KMS-11 (cell line): ENCODE measurements around the gene VCAN.

ENCODE experiments used
- H2AFZ ChIP-seq: fragments of 200-600 bp; sonication (generic); 2 replicates; pipeline ENCODE4 v1.6.1; 2016; ENCODE audit warnings: antibody characterized with exemption, mixed run types, low read depth
- H3K27ac ChIP-seq: fragments of 200-600 bp; sonication (generic); 2 replicates; pipeline ENCODE4 v1.6.1; 2016; ENCODE audit warnings: mild to moderate bottlenecking, mixed run types
- H3K27me3 ChIP-seq: fragments of 200-600 bp; sonication (generic); 2 replicates; pipeline ENCODE4 v1.6.1; 2017; ENCODE audit warnings: mild to moderate bottlenecking, low read depth, mixed run types, moderate library complexity; ENCODE audit not compliant: insufficient read depth
- H3K36me3 ChIP-seq: fragments of 200-600 bp; sonication (generic); 2 replicates; pipeline ENCODE4 v1.6.1; 2017; ENCODE audit warnings: mild to moderate bottlenecking, mixed run types; ENCODE audit not compliant: insufficient read depth
- H3K4me1 ChIP-seq: fragments of 200-600 bp; sonication (generic); 2 replicates; pipeline ENCODE4 v1.6.1; 2016; ENCODE audit warnings: mild to moderate bottlenecking, low read depth, mixed run types; ENCODE audit not compliant: poor library complexity, severe bottlenecking
- H3K4me2 ChIP-seq: fragments of 200-600 bp; sonication (generic); 2 replicates; pipeline ENCODE4 v1.7.0; 2016; ENCODE audit warnings: mild to moderate bottlenecking, mixed run types
- H3K4me3 ChIP-seq: fragments of 200-600 bp; sonication (generic); IDR thresholded peaks from 2 replicates; pipeline ENCODE4 v1.6.1; 2017; ENCODE audit warnings: low read depth, low read length, mixed read lengths; ENCODE audit not compliant: insufficient read depth
- H3K79me2 ChIP-seq: fragments of 200-600 bp; sonication (generic); 2 replicates; pipeline ENCODE4 v1.6.1; 2016; ENCODE audit warnings: low read depth, mixed run types; ENCODE audit not compliant: insufficient read depth
- H3K9ac ChIP-seq: fragments of 200-600 bp; sonication (generic); 2 replicates; pipeline ENCODE4 v1.6.1; 2016; ENCODE audit warnings: mild to moderate bottlenecking, mixed run types
- H4K20me1 ChIP-seq: fragments of 200-600 bp; sonication (generic); 2 replicates; pipeline ENCODE4 v1.6.1; 2016; ENCODE audit warnings: mild to moderate bottlenecking, mixed run types; ENCODE audit not compliant: insufficient read depth
- CTCF ChIP-seq: fragments of 200-600 bp; sonication (generic); conservative IDR thresholded peaks from 2 replicates; pipeline ENCODE4 v1.6.1; 2017; ENCODE audit warnings: low read depth, mild to moderate bottlenecking, antibody characterized with exemption, low read length, moderate library complexity, mixed read lengths

The VCAN gene

GRCh38 chr5:83444445-83444844 lies 27.1 kb upstream of the VCAN start:
- H2AFZ ChIP-seq: no peak overlapping the region
- no peaks in the 10 kb centered on the region for H3K79me2 ChIP-seq
- no peak overlapping the region for H3K4me2 ChIP-seq
- no peaks in the 10 kb centered on the region for H4K20me1 ChIP-seq
- no peaks in the 10 kb centered on the region for H3K27me3 ChIP-seq
- H3K4me1 ChIP-seq: no peaks in the 10 kb centered on the region
- no peak for TF ChIP-seq CTCF
- no peak overlapping the region for H3K9ac ChIP-seq
- H3K27ac ChIP-seq: no peak overlapping the region
- no peaks in the 10 kb centered on the region for H3K36me3 ChIP-seq
- H3K4me3 ChIP-seq: no peak overlapping the region

GRCh38 chr5:83446253-83446947 lies 25.1 kb upstream of the VCAN start:
- Histone ChIP-seq H3K4me1 (no peaks in the 10 kb centered on the region), H3K36me3 (no peaks in the 10 kb centered on the region), H3K27me3 (no peaks in the 10 kb centered on the region), H3K4me2 (no peak overlapping the region), H3K4me3 (no peak overlapping the region), H4K20me1 (no peaks in the 10 kb centered on the region), H3K9ac (no peak overlapping the region), H3K27ac (no peak overlapping the region), H3K79me2 (no peaks in the 10 kb centered on the region), H2AFZ (no peak overlapping the region)
- no peak for TF ChIP-seq CTCF

DNA sequence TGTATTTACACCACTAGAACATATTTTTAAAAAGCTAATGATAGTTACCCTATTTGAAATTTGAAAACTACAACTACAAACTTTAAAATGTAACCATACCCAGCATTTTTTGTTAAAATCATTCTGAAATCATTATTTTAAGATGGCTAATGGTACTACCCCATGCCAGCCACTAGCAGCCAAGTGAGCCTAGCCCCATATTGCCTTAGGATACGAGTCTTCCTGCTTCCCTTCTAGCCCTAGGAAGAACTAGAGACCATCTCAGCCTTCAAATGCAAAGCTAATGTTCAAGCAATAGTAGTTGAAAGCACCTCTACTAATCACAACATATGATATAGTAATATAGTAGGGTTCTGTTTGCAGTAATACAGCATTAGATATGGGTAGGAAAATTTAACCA lies 24.0 kb upstream of the VCAN start:
- no peaks in the 10 kb centered on the region for H3K36me3 ChIP-seq
- H3K9ac ChIP-seq: no peak overlapping the region
- no peaks in the 10 kb centered on the region for H3K27me3 ChIP-seq
- no peaks in the 10 kb centered on the region for H3K4me1 ChIP-seq
- H3K79me2 ChIP-seq: no peaks in the 10 kb centered on the region
- TF ChIP-seq CTCF: no peak
- H3K4me3 ChIP-seq: no peak overlapping the region
- H4K20me1 ChIP-seq: no peaks in the 10 kb centered on the region
- no peak overlapping the region for H3K27ac ChIP-seq
- H2AFZ ChIP-seq: no peak overlapping the region
- no peak overlapping the region for H3K4me2 ChIP-seq

DNA sequence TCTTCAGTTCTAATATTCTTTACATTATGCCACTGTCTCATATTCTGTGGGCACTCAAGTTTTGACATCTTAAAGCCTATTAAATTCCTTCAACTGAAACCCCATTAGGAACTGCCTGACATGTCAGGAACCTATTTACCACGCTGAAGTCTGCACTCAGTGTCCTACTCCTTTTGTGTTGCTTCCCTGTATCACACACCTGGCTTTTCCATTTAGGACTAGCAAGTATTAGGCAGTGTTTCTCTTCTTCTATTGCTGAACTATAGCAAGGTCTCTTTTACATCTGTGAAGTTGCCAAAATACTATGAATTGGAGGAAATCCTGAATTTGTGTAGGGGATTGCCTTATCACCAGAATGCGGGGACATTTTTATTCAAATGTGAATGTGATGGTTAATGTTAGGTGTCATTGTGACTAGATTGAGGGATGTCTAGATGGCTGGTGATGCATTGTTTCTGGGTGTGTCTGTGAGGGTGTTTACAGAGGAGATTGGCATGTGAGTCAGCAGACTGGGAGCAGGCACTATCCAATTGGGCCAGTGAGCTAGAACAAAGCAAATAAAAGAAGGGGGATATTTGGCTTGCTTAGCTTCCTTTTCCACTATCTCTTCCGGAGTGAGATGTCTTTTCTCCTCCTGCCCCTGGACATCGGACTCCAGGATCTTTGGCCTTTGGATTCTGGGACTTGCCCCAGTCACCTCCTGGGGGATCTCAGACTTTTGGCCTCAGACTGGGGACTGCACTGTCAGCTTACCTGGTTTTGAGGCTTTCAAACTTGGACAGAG lies 21.2 kb upstream of the VCAN start:
- no peak overlapping the region for H2AFZ ChIP-seq
- no peaks in the 10 kb centered on the region for H3K36me3 ChIP-seq
- no peak overlapping the region for H3K9ac ChIP-seq
- H3K4me3 ChIP-seq: no peak overlapping the region
- no peak overlapping the region for H3K27ac ChIP-seq
- no peaks in the 10 kb centered on the region for H3K79me2 ChIP-seq
- TF ChIP-seq CTCF: no peak
- no peaks in the 10 kb centered on the region for H3K27me3 ChIP-seq
- no peaks in the 10 kb centered on the region for H3K4me1 ChIP-seq
- H3K4me2 ChIP-seq: no peak overlapping the region
- no peaks in the 10 kb centered on the region for H4K20me1 ChIP-seq
